GM10266 (cell line): ENCODE data around the gene MUC5B.

Experiments
- DNase-seq: peaks from one replicate; pipeline ENCODE4 v3.0.0; 2012; ENCODE audit errors: extremely low spot score
- CTCF ChIP-seq: IDR thresholded peaks from 2 replicates; pipeline ENCODE4 v1.5.1; 2012; ENCODE audit warnings: mild to moderate bottlenecking, low read depth; ENCODE audit not compliant: control insufficient read depth, insufficient read depth; ENCODE audit errors: missing control alignments

MUC5B gene

DNA sequence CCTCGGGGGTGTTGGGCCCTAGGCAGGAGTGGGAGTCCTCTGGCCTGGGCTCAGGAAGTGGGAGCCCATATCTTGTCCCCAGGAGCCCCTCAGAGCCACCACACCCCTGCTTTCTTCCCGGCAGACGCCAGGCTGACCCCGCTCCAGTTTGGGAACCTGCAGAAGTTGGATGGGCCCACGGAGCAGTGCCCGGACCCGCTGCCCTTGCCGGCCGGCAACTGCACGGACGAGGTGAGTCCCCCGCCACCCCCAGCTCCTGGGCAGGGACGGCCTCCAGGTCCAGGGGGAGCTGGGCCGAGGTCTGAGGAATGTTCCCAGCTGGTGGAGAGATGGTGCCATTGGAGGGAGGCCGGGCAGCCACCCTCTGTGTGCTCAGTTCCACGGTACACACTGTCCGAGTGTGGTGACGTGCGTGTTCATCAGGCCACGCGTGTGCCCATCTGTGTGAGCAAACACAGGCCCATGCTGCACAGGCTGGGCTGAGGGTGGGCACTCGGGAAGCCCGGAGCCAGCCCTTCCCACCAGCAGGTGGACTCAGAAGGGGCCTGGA lies 4.8 kb downstream of the MUC5B start:
- no peak for DNase-seq
- no peak for TF ChIP-seq CTCF

DNA sequence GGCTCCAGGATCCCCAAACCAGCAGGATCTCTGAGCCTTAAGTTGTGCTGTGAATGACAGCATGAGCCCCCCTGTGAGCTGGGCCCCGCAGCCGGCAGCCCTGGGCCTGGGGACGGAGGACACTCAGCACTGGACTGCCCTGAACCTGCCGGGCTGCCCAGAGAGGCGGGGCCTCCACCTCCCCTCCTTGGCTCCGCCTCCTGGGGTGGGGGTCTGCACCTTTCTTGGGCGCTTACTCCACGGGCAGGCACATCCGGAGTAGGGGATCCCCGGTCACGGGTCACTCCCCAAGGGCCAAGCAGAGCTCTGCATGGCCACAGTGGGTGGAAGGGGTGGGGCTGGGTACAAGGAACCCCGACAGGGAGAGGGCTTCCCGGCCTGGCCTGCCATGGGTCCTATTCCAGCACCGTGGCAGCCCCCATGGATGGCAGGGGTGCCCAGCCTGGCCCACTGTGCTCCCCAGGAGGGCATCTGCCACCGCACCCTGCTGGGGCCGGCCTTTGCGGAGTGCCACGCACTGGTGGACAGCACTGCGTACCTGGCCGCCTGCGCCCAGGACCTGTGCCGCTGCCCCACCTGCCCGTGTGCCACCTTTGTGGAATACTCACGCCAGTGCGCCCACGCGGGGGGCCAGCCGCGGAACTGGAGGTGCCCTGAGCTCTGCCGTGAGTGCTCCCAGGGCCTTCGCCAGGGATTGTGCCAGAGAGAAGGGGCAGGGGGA lies 5.4 kb downstream of the MUC5B start:
- DNase-seq: no peak
- no peak for TF ChIP-seq CTCF

DNA sequence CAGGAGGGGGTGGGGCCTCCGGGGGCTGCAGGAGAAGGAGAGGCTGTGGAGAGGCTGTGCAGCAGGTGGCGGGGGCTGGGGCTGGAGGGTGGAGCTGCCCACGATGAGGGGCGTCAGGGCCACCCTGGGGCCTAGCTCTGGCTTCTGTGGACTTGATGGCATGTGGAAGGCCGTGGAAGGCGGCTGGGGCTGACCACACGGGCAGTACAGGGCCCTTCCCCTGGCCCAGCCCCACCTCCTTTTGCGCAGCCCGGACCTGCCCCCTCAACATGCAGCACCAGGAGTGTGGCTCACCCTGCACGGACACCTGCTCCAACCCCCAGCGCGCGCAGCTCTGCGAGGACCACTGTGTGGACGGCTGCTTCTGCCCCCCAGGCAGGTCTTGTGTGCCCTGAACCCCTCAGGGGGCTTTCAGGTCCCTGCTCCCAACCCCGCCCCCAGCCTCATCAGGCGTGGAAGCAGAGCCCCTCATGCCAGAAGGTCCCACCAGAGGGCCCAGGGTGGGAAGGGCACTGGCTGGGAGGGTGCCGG lies 6.1 kb downstream of the MUC5B start:
- no peak for DNase-seq

DNA sequence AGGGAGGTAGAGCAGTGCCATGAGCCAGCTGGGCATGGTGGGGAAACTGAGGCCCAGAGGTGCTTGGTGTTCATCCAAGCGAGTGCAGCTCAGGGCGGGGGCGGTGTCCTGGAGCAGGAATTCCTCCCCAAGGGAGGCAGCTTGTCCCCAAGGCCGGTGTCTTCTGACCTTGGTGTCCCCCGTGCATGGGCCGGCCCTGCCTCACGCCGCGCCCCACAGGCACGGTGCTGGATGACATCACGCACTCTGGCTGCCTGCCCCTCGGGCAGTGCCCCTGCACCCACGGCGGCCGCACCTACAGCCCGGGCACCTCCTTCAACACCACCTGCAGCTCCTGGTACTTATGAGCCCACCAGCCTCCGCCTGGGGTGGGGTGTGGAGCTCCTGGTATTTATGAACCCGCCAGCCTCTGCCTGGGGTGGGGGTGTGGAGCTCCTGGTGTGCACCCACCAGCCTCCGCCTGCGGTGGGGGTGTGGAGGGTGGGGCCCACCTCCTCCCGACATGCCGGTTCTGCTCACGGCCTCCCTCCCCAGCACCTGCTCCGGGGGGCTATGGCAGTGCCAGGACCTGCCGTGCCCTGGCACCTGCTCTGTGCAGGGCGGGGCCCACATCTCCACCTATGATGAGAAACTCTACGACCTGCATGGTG lies 6.7 kb downstream of the MUC5B start:
- TF ChIP-seq CTCF: no peak
- no peak for DNase-seq

More for the DNA sequence above, 6.1 kb downstream of the MUC5B start:
- no peak for TF ChIP-seq CTCF

DNA sequence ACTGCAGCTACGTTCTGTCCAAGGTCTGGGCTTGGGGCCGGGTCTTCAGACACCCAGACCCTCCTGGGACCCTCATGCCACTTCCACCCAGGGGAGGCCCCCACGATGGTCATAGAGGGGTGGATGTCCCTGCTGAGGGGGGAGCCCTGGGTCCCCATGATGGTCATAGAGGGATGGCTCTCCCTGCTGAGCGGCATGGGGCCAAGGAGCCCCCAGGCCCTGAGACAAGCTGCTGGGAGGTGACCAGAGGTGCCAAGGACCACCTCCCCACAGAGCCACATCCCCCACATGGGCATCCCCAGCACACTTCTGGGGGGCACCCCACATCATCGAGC lies 7.2 kb downstream of the MUC5B start:
- no peak for TF ChIP-seq CTCF
- no peak for DNase-seq

- DNase-seq: no peak
- TF ChIP-seq CTCF: no peak
Observed at GRCh38 chr11:1230456-1231395, 7.9 kb downstream of the MUC5B start.
